Measurements from ENCODE around the gene ADAMTS7.

GRCh38 chr15:78850941-78851755 is 39.9 kb upstream of the ADAMTS7 start:
- TF ChIP-seq CTCF (IDR thresholded peaks at IDR 0.05): no peak
- TF ChIP-seq EZH2phosphoT487 (IDR thresholded peaks at IDR 0.05): no peak
